ENCODE measurements around the gene PRKCG.
"Not testable (repeated sequence)": the region's sequence is repeated elsewhere in the genome, so short reads cannot be mapped to it uniquely, and the experiment has no call there.

The PRKCG gene

GRCh38 chr19:53945998-53946397, 64.0 kb downstream of the PRKCG start:
- DNase-seq, result no peak

GRCh38 chr19:53947624-53948023, 65.6 kb downstream of the PRKCG start:
- DNase-seq, result no peak

GRCh38 chr19:53948611-53949010, 66.6 kb downstream of the PRKCG start:
- not testable (repeated sequence) for DNase-seq

GRCh38 chr19:53951436-53951835, 69.4 kb downstream of the PRKCG start:
- DNase-seq, result no peak

- no peak for DNase-seq
These were observed 70.0 kb downstream of the PRKCG start for GRCh38 chr19:53951947-53952346.

GRCh38 chr19:53953383-53953782, 71.4 kb downstream of the PRKCG start:
- DNase-seq, result no peak
